HepG2 (cell line): ENCODE data around the gene P2RY6. TPM values are rescaled to one million over a fixed set of nuclear protein-coding genes. Genes with fewer than 3 reads are reported as not detected.

Experiments
- ATF2 ChIP-seq: sonication (generic); formaldehyde crosslinking; IDR thresholded peaks from 2 replicates; pipeline ENCODE4 v1.4.0; 2020; ENCODE audit warnings: missing genetic modification reagents
- CTCF ChIP-seq: sonication (generic); formaldehyde crosslinking; IDR thresholded peaks from 2 replicates; pipeline ENCODE4 v1.5.0; 2020; ENCODE audit warnings: mild to moderate bottlenecking, missing genetic modification reagents, moderate library complexity
- GABPA ChIP-seq, 2 experiments: IDR thresholded peaks; 2 replicates each; pipeline ENCODE4 v1.6.1; 2011 to 2016; ENCODE audit warnings: low read depth in 2 of 2, low read length in 1 of 2, missing biosample characterization in 1 of 2, missing genetic modification characterization in 1 of 2
- GFI1 ChIP-seq: sonication (generic); formaldehyde crosslinking; IDR thresholded peaks from 2 replicates; pipeline ENCODE4 v1.5.0; 2020; ENCODE audit warnings: missing genetic modification reagents, mild to moderate bottlenecking, borderline replicate concordance
- HDAC1 ChIP-seq: sonication (generic); formaldehyde crosslinking; IDR thresholded peaks from 2 replicates; pipeline ENCODE4 v1.5.1; 2020; ENCODE audit warnings: mild to moderate bottlenecking, missing genetic modification reagents
- HNF4G ChIP-seq, 2 experiments: sonication (generic) in 1 of 2; formaldehyde crosslinking in 1 of 2; IDR thresholded peaks; 2 replicates each; pipeline versions ENCODE4 v1.4.0 to v1.6.1; 2011 to 2020; ENCODE audit warnings: borderline replicate concordance in 2 of 2, low read depth in 2 of 2, mild to moderate bottlenecking in 2 of 2, low read length in 1 of 2, missing genetic modification reagents in 1 of 2, moderate library complexity in 1 of 2
- KDM3A ChIP-seq: IDR thresholded peaks from 2 replicates; pipeline ENCODE4 v1.6.1; 2018; ENCODE audit warnings: low read depth, missing compliant biosample characterization
- PBX3 ChIP-seq: sonication (generic); formaldehyde crosslinking; IDR thresholded peaks from 2 replicates; pipeline ENCODE4 v1.8.1; 2023; ENCODE audit warnings: missing genetic modification reagents, inconsistent platforms, borderline replicate concordance
- POLR2AphosphoS2 ChIP-seq: IDR thresholded peaks from 2 replicates; pipeline ENCODE4 v1.6.1; 2011; ENCODE audit warnings: low read depth, low read length, improper control_type of control experiment
- RAD21 ChIP-seq: fragments of 450-650 bp; formaldehyde crosslinking; IDR thresholded peaks from 2 replicates; pipeline ENCODE4 v1.5.0; 2020; ENCODE audit warnings: mild to moderate bottlenecking
- RXRB ChIP-seq: IDR thresholded peaks from 2 replicates; pipeline ENCODE4 v1.6.1; 2016; ENCODE audit warnings: borderline replicate concordance, missing genetic modification reagents, missing compliant biosample characterization
- SIN3A ChIP-seq: IDR thresholded peaks from 2 replicates; pipeline ENCODE4 v1.6.1; 2011; ENCODE audit warnings: low read depth, mild to moderate bottlenecking, control low read depth, low read length, borderline replicate concordance
- ZNF275 ChIP-seq: sonication (generic); formaldehyde crosslinking; IDR thresholded peaks from 2 replicates; pipeline ENCODE4 v1.8.0; 2022; ENCODE audit warnings: missing genetic modification reagents, mild to moderate bottlenecking, inconsistent platforms, borderline replicate concordance
- ZNF562 ChIP-seq: sonication (generic); formaldehyde crosslinking; IDR thresholded peaks from 2 replicates; pipeline ENCODE4 v1.8.0; 2022; ENCODE audit warnings: missing genetic modification reagents, borderline replicate concordance
- ZNF569 ChIP-seq: sonication (generic); formaldehyde crosslinking; IDR thresholded peaks from 2 replicates; pipeline ENCODE4 v1.5.0; 2020; ENCODE audit warnings: mild to moderate bottlenecking, missing genetic modification reagents, moderate library complexity, borderline replicate concordance
- ZNF572 ChIP-seq: sonication (generic); formaldehyde crosslinking; IDR thresholded peaks from 2 replicates; pipeline ENCODE4 v1.5.1; 2020; ENCODE audit warnings: mild to moderate bottlenecking, missing genetic modification reagents
- ZNF747 ChIP-seq: sonication (generic); formaldehyde crosslinking; IDR thresholded peaks from 2 replicates; pipeline ENCODE4 v1.8.1; 2023; ENCODE audit warnings: missing genetic modification reagents, mild to moderate bottlenecking, borderline replicate concordance
- ZNF878 ChIP-seq: sonication (generic); formaldehyde crosslinking; IDR thresholded peaks from 2 replicates; pipeline ENCODE4 v1.8.1; 2023; ENCODE audit warnings: mild to moderate bottlenecking, missing genetic modification reagents, moderate library complexity
- polyA plus RNA-seq, 8 experiments: library from polyadenylated mRNA; depleted of rRNA in 3 of 8; stranded (reverse) in 7 of 8; unstranded in 1 of 8; fragments of >200 nt; fragmentation: Illumina TruSeq in 4 of 8; extraction: Trizol in 4 of 8; gene quantifications; 2 replicates each; pipeline versions ENCODE4 v1.2.1 to v1.2.3, GENCODE V29; 2011 to 2016; ENCODE audit warnings: low read depth in 4 of 8, missing spikeins in 1 of 8, mixed read lengths in 1 of 8; ENCODE audit not compliant: insufficient read depth in 1 of 8
- total RNA-seq, 5 experiments: library from RNA; depleted of rRNA; stranded (reverse); fragments of >200 nt; fragmentation: Illumina TruSeq; extraction: Trizol; gene quantifications; 2 replicates each; pipeline ENCODE4 v1.2.3, GENCODE V29; 2016; ENCODE audit warnings: low read depth in 1 of 5

P2RY6 gene
- total and polyA plus RNA-seq, 2 of the 13 experiments (the other 11 are each of a cell fraction or from before 2014, with no cell fraction given): 0.09 to 0.29 TPM

GRCh38 chr11:73242251-73243092, 29.7 kb upstream of the P2RY6 start (continued):
- TF ChIP-seq ZNF275 (CRISPR knock-in tag): peak; percentile 35; the same call in 1 of the 2 replicates
- no peak for TF ChIP-seq ZNF569 (CRISPR knock-in tag)
- no peak; the same call in 1 of the 2 replicates for TF ChIP-seq HDAC1 (CRISPR knock-in tag)
- no peak for TF ChIP-seq ZNF562 (CRISPR knock-in tag)
- TF ChIP-seq ATF2: peak; percentile 59; the same call in 1 of the 2 replicates
- TF ChIP-seq POLR2AphosphoS2: no peak
- no peak for TF ChIP-seq ZNF747 (CRISPR knock-in tag)
- no peak for TF ChIP-seq GFI1 (CRISPR knock-in tag)
- peak; percentile 16; the same call in 1 of the 2 replicates for TF ChIP-seq RXRB
- peak; percentile 94 for TF ChIP-seq CTCF
- no peak for TF ChIP-seq ZNF572 (CRISPR knock-in tag)
- TF ChIP-seq HNF4G (IDR thresholded peaks at IDR 0.05; ENCODE audit: borderline replicate concordance, low read depth, low read length): no peak
- TF ChIP-seq HNF4G (CRISPR knock-in tag; IDR thresholded peaks at IDR 0.05; ENCODE audit: borderline replicate concordance, low read depth): no peak
- 0 out of 2 replicates have a peak, but pooled peaks have one; percentile 26 for TF ChIP-seq KDM3A (CRISPR knock-in tag)
- TF ChIP-seq SIN3A: peak; percentile 45; the same call in 1 of the 2 replicates
- TF ChIP-seq PBX3 (CRISPR knock-in tag): no peak
- TF ChIP-seq GABPA (IDR thresholded peaks at IDR 0.05; ENCODE audit: low read depth, low read length): peak; percentile 64
- peak; percentile 88 for TF ChIP-seq GABPA (CRISPR knock-in tag; IDR thresholded peaks at IDR 0.05; ENCODE audit: low read depth)
- TF ChIP-seq ZNF878 (CRISPR knock-in tag): no peak
- peak; percentile 86 for TF ChIP-seq RAD21 (CRISPR knock-in tag)
- TF ChIP-seq, all 625 proteins: peak for 112
